H9 (cell line): ENCODE data around the gene DDX19B. TPM values are rescaled to one million over a fixed set of nuclear protein-coding genes. Genes with fewer than 3 reads are reported as not detected.
A peak's percentile ranks its signal among the peaks of the same experiment; 100 is the strongest.

Experiments used
- DNase-seq: peaks from one replicate; pipeline ENCODE4 v3.0.0-alpha.2; 2017
- H2AFZ ChIP-seq: one replicate; pipeline ENCODE4 v1.6.1; 2013; ENCODE audit warnings: mild to moderate bottlenecking, low read length, control low read depth, moderate library complexity
- H2AK5ac ChIP-seq: 2 replicates; pipeline ENCODE4 v1.6.1; 2013; ENCODE audit warnings: low read length, control low read depth, mixed read lengths; ENCODE audit not compliant: insufficient read length
- H2BK120ac ChIP-seq: one replicate; pipeline ENCODE4 v1.6.1; 2013; ENCODE audit warnings: low read depth, mild to moderate bottlenecking, low read length, control low read depth, inconsistent platforms; ENCODE audit not compliant: poor library complexity, severe bottlenecking
- H2BK12ac ChIP-seq: 2 replicates; pipeline ENCODE4 v1.6.1; 2013; ENCODE audit warnings: low read length, control low read depth, mixed read lengths, low read depth; ENCODE audit not compliant: insufficient read length
- H2BK15ac ChIP-seq: 2 replicates; pipeline ENCODE4 v1.6.1; 2013; ENCODE audit warnings: low read depth, low read length, control low read depth
- H2BK20ac ChIP-seq: one replicate; pipeline ENCODE4 v1.6.1; 2013; ENCODE audit warnings: low read depth, mild to moderate bottlenecking, low read length, control low read depth, inconsistent platforms; ENCODE audit not compliant: poor library complexity, severe bottlenecking
- H2BK5ac ChIP-seq: 2 replicates; pipeline ENCODE4 v1.6.1; 2013; ENCODE audit warnings: low read length, control low read depth, mixed read lengths; ENCODE audit not compliant: insufficient read length
- H3K14ac ChIP-seq: 2 replicates; pipeline ENCODE4 v1.6.1; 2013; ENCODE audit warnings: low read length, control low read depth; ENCODE audit not compliant: insufficient read depth
- H3K18ac ChIP-seq: 2 replicates; pipeline ENCODE4 v1.6.1; 2013; ENCODE audit warnings: low read depth, mild to moderate bottlenecking, mixed read lengths, low read length, control low read depth; ENCODE audit not compliant: insufficient read length
- H3K23ac ChIP-seq: 2 replicates; pipeline ENCODE4 v1.6.1; 2013; ENCODE audit warnings: low read length, control low read depth, mixed read lengths, low read depth; ENCODE audit not compliant: insufficient read length
- H3K23me2 ChIP-seq: 2 replicates; pipeline ENCODE4 v1.6.1; 2013; ENCODE audit warnings: low read depth, mild to moderate bottlenecking, mixed read lengths, low read length, control low read depth; ENCODE audit not compliant: insufficient read length, poor library complexity, severe bottlenecking
- H3K27ac ChIP-seq: 2 replicates; pipeline ENCODE4 v1.5.1; 2013; ENCODE audit warnings: low read length, control low read depth, mixed read lengths, low read depth; ENCODE audit not compliant: insufficient read length
- H3K27me3 ChIP-seq: 2 replicates; pipeline ENCODE4 v1.6.1; 2013; ENCODE audit warnings: low read length, control low read depth, inconsistent platforms; ENCODE audit not compliant: insufficient read depth
- H3K4ac ChIP-seq: 2 replicates; pipeline ENCODE4 v1.6.1; 2013; ENCODE audit warnings: low read depth, mild to moderate bottlenecking, control low read depth, inconsistent platforms, low read length, moderate library complexity
- H3K4me1 ChIP-seq: 2 replicates; pipeline ENCODE4 v1.6.1; 2013; ENCODE audit warnings: low read length, control low read depth, inconsistent platforms; ENCODE audit not compliant: insufficient read depth
- H3K4me2 ChIP-seq: 2 replicates; pipeline ENCODE4 v1.6.1; 2013; ENCODE audit warnings: low read length, control low read depth, mixed read lengths; ENCODE audit not compliant: insufficient read length, insufficient read depth
- H3K56ac ChIP-seq: 2 replicates; pipeline ENCODE4 v1.6.1; 2013; ENCODE audit warnings: low read depth, mild to moderate bottlenecking, mixed read lengths, low read length, control low read depth; ENCODE audit not compliant: insufficient read length
- H3K79me1 ChIP-seq: 2 replicates; pipeline ENCODE4 v1.6.1; 2013; ENCODE audit warnings: low read depth, mild to moderate bottlenecking, moderate library complexity, low read length, control low read depth, inconsistent platforms; ENCODE audit not compliant: insufficient read depth, poor library complexity, severe bottlenecking
- H3K79me2 ChIP-seq: 2 replicates; pipeline ENCODE4 v1.6.1; 2013; ENCODE audit warnings: low read length, control low read depth, inconsistent platforms; ENCODE audit not compliant: insufficient read depth
- H3K9ac ChIP-seq: 2 replicates; pipeline ENCODE4 v1.6.1; 2013; ENCODE audit warnings: low read length, control low read depth, mixed read lengths; ENCODE audit not compliant: insufficient read length; ENCODE audit errors: extremely low read depth
- H3K9me3 ChIP-seq: one replicate; pipeline ENCODE4 v1.6.1; 2013; ENCODE audit warnings: low read depth, low read length, inconsistent platforms; ENCODE audit not compliant: control insufficient read depth
- H3T11ph ChIP-seq: one replicate; pipeline ENCODE4 v1.6.1; 2013; ENCODE audit warnings: mild to moderate bottlenecking, low read length, control low read depth, inconsistent platforms
- H4K20me1 ChIP-seq: one replicate; pipeline ENCODE4 v1.6.1; 2013; ENCODE audit not compliant: control insufficient read depth, insufficient read length, insufficient read depth
- H4K5ac ChIP-seq: 2 replicates; pipeline ENCODE4 v1.6.1; 2013; ENCODE audit warnings: low read depth, mild to moderate bottlenecking, mixed read lengths, low read length, control low read depth; ENCODE audit not compliant: insufficient read length
- H4K8ac ChIP-seq: replicated peaks from 2 replicates; pipeline ENCODE4 v1.6.1; 2013; ENCODE audit warnings: low read length, control low read depth, mixed read lengths, low read depth; ENCODE audit not compliant: insufficient read length
- H4K91ac ChIP-seq: 2 replicates; pipeline ENCODE4 v1.6.1; 2013; ENCODE audit warnings: low read depth, mild to moderate bottlenecking, moderate library complexity, mixed read lengths, low read length, control low read depth; ENCODE audit not compliant: insufficient read length
- H3K27ac Mint-ChIP-seq, 3 experiments: 2 replicates in 2 of 3; 3 replicates in 1 of 3; pipeline ENCODE4 v1.8.0; 2020 to 2021; ENCODE audit warnings: mixed read lengths in 3 of 3, mild to moderate bottlenecking in 1 of 3, moderate library complexity in 1 of 3
- H3K27me3 Mint-ChIP-seq: 2 replicates; pipeline ENCODE4 v1.8.0; 2021; ENCODE audit warnings: low read depth, mild to moderate bottlenecking, moderate library complexity, mixed read lengths
- H3K36me3 Mint-ChIP-seq, 3 experiments: 2 replicates in 2 of 3; 3 replicates in 1 of 3; pipeline ENCODE4 v1.8.0; 2020 to 2021; ENCODE audit warnings: low read depth in 3 of 3, mixed read lengths in 3 of 3; ENCODE audit not compliant: insufficient read depth in 1 of 3
- H3K4me1 Mint-ChIP-seq, 2 experiments: 2 replicates each; pipeline ENCODE4 v1.8.0; 2020; ENCODE audit warnings: mixed read lengths in 2 of 2
- H3K4me3 Mint-ChIP-seq, 2 experiments: 2 replicates in 1 of 2; 3 replicates in 1 of 2; pipeline ENCODE4 v1.8.0; 2020 to 2021; ENCODE audit warnings: mild to moderate bottlenecking in 2 of 2, mixed read lengths in 2 of 2, moderate library complexity in 1 of 2
- H3K9me3 Mint-ChIP-seq, 2 experiments: 2 replicates in 1 of 2; 3 replicates in 1 of 2; pipeline ENCODE4 v1.8.0; 2020; ENCODE audit warnings: mild to moderate bottlenecking in 2 of 2, mixed read lengths in 2 of 2, moderate library complexity in 1 of 2
- CTCF ChIP-seq: fragments of 200-600 bp; sonication (generic); conservative IDR thresholded peaks from 3 replicates; pipeline ENCODE4 v1.8.0; 2021; ENCODE audit warnings: antibody characterized with exemption, mild to moderate bottlenecking
- WGBS: extraction: QIAGEN DNeasy Blood & Tissue Kit; methylation state at CpG from one replicate; pipeline ENCODE4 v1.1.7; 2013; ENCODE audit warnings: missing lambda C conversion rate, low lambda C conversion rate, mixed read lengths; ENCODE audit not compliant: insufficient read length; ENCODE audit errors: extremely low coverage; 5-methylcytosine and 5-hydroxymethylcytosine counted together
- total RNA-seq: library from RNA; stranded (reverse); gene quantifications from 2 replicates; pipeline ENCODE4 v1.2.1, GENCODE V29; 2021

The DDX19B gene
- total RNA-seq, 1 experiment from 2014 or later: 47.3 TPM

GRCh38 chr16:70254965-70255286 is 44.1 kb upstream of the DDX19B start:
- Histone ChIP-seq H3K79me2 (peaks cover 2% of the 10 kb centered on the region; the same call in 1 of the 2 replicates), H3K9ac (no peak overlapping the region), H3K18ac (no peak overlapping the region), H3K79me1 (no peaks in the 10 kb centered on the region), H2BK15ac (no peak overlapping the region), H3K4me1 (no peaks in the 10 kb centered on the region), H3K14ac (no peak overlapping the region), H2BK5ac (no peak overlapping the region), H2AK5ac (no peak overlapping the region), H2BK120ac (no peak overlapping the region), H2BK20ac (no peak overlapping the region), H3K27me3 (no peaks in the 10 kb centered on the region), H3K23me2 (no peaks in the 10 kb centered on the region), H3K9me3 (no peaks in the 10 kb centered on the region), H4K91ac (no peak overlapping the region), H4K8ac (no peak overlapping the region), H4K5ac (no peak overlapping the region), H3K4me2 (no peak overlapping the region), H3K23ac (no peak overlapping the region), H3T11ph (no peak overlapping the region), H4K20me1 (no peaks in the 10 kb centered on the region), H2AFZ (no peak overlapping the region), H3K27ac (no peak overlapping the region), H3K56ac (no peak overlapping the region), H2BK12ac (no peak overlapping the region), H3K4ac (no peak overlapping the region)
- no peak for DNase-seq
- H3K9me3 Mint-ChIP-seq: no peaks in the 10 kb centered on the region
- no peak for TF ChIP-seq CTCF
- no peak overlapping the region for H3K4me3 Mint-ChIP-seq
- H3K36me3 Mint-ChIP-seq: peaks cover 55 to 88% (median 73%) of the 10 kb centered on the region in 3 experiments
- H3K27ac Mint-ChIP-seq: peak overlapping the region in 1 of 3 experiments; percentile 92; a peak in 3 of 7 replicates
- whole genome bisulfite sequencing: no CpG with 5 or more reads among the region's 12 CpGs
- H3K27me3 Mint-ChIP-seq: peaks cover 1% of the 10 kb centered on the region; the same call in 1 of the 2 replicates
- peaks cover 5 to 8% of the 10 kb centered on the region in 2 experiments for H3K4me1 Mint-ChIP-seq
